ENCODE measurements around the gene ADGRG3.

DNA sequence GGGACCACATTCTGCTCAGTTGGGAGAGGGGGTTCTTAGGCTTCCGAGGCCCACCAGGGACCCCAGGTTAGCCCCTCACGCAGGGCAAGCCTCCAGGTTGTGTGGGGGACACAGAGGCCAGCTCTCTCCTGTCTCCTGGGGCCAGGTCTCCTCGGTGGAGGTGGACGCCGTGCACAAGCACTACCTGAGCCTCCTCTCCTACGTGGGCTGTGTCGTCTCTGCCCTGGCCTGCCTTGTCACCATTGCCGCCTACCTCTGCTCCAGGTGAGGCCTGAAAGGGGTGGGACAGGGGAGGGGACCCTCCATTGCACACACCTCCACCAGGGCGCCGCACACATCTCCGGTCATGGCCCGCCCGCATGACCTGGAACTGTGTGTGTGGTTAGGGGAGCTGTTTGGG is 10.9 kb upstream of the ADGRG3 start:
- TF ChIP-seq CTCF (IDR thresholded peaks at IDR 0.05) (no peak), POLR2A (IDR thresholded peaks at IDR 0.05) (no peak)

All from stomach (tissue), 4 donors.